Glomerular endothelial cell (primary cell): Measurements from ENCODE around the gene ARHGEF28. TPM values are rescaled to one million over a fixed set of nuclear protein-coding genes. Genes with fewer than 3 reads are reported as not detected.
A peak's percentile ranks its signal among the peaks of the same experiment; 100 is the strongest.

Experiments
- DNase-seq: peaks from one replicate; pipeline ENCODE4 v3.0.0-alpha.2; 2011; ENCODE audit warnings: low read depth, low spot score; ENCODE audit errors: extremely low read depth
- total RNA-seq: library from RNA; depleted of rRNA; stranded (reverse); fragments of >200 nt; gene quantifications from 2 replicates; pipeline ENCODE4 v1.2.3, GENCODE V29; 2015

Gene ARHGEF28
- total RNA-seq, 1 donor from 2014 or later = 143 TPM

- DNase-seq = no peak
Observed at GRCh38 chr5:73690015-73690414, 64.0 kb downstream of the ARHGEF28 start.

- no peak for DNase-seq
Observed at GRCh38 chr5:73691302-73692080, 65.5 kb downstream of the ARHGEF28 start.

GRCh38 chr5:73692166-73692640 lies 66.2 kb downstream of the ARHGEF28 start:
- no peak for DNase-seq

GRCh38 chr5:73692981-73693380 lies 67.0 kb downstream of the ARHGEF28 start:
- no peak for DNase-seq

- no peak for DNase-seq
Observed at GRCh38 chr5:73693573-73694061, 67.6 kb downstream of the ARHGEF28 start.

GRCh38 chr5:73694089-73694488 lies 68.1 kb downstream of the ARHGEF28 start:
- no peak for DNase-seq

- DNase-seq = no peak
Observed at GRCh38 chr5:73698011-73698410, 72.0 kb downstream of the ARHGEF28 start.

- no peak for DNase-seq
Observed at GRCh38 chr5:73701566-73701965, 75.6 kb downstream of the ARHGEF28 start.

GRCh38 chr5:73702534-73702933 lies 76.5 kb downstream of the ARHGEF28 start:
- DNase-seq = no peak

GRCh38 chr5:73702951-73703350 lies 77.0 kb downstream of the ARHGEF28 start:
- no peak for DNase-seq

- DNase-seq = no peak
Observed at GRCh38 chr5:73705364-73705763, 79.4 kb downstream of the ARHGEF28 start.

GRCh38 chr5:73706963-73707362 lies 81.0 kb downstream of the ARHGEF28 start:
- DNase-seq = no peak

GRCh38 chr5:73709536-73710129 lies 83.6 kb downstream of the ARHGEF28 start:
- DNase-seq = peak; percentile 42

- DNase-seq = no peak
Observed at GRCh38 chr5:73716284-73716808, 90.3 kb downstream of the ARHGEF28 start.

GRCh38 chr5:73718762-73719161 lies 92.8 kb downstream of the ARHGEF28 start:
- no peak for DNase-seq

GRCh38 chr5:73719632-73720031 lies 93.6 kb downstream of the ARHGEF28 start:
- no peak for DNase-seq

- no peak for DNase-seq
Observed at GRCh38 chr5:73722231-73722630, 96.2 kb downstream of the ARHGEF28 start.

- DNase-seq = no peak
Observed at GRCh38 chr5:73726071-73726470, 100.1 kb downstream of the ARHGEF28 start.

- no peak for DNase-seq
Observed at GRCh38 chr5:73726606-73727231, 100.7 kb downstream of the ARHGEF28 start.

- no peak for DNase-seq
Observed at GRCh38 chr5:73727470-73727869, 101.5 kb downstream of the ARHGEF28 start.

- DNase-seq = no peak
Observed at GRCh38 chr5:73728493-73729273, 102.7 kb downstream of the ARHGEF28 start.
